NCI-H226 (cell line): Measurements from ENCODE around the gene ALOX12.

Experiments
- DNase-seq: peaks from one replicate; pipeline ENCODE4 v3.0.0-alpha.2; 2015

The ALOX12 gene

DNA sequence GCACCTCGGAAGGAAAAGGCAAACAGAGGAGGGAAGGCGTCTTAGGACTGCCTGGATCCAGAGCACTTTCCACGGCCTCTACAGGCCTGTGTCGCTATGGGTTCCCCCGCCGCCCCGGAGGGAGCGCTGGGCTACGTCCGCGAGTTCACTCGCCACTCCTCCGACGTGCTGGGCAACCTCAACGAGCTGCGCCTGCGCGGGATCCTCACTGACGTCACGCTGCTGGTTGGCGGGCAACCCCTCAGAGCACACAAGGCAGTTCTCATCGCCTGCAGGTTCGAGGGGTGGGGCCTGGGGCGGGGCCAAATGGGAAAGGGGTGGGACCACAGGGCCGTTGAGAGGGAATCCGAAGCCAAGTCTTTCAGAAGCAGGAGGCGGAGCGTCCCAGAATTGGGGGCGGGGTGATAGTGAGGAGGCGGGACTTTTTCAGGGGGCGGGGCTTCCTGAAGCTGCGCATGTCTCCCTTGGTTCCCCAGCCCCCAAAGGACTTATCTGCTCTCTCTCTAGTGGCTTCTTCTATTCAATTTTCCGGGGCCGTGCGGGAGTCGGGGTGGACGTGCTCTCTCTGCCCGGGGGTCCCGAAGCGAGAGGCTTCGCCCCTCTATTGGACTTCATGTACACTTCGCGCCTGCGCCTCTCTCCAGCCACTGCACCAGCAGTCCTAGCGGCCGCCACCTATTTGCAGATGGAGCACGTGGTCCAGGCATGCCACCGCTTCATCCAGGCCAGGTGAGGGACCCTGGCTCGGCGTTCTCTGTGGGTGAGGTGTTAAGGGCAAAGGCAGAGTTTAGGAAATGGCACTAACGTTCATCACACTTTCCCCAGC, 27.9 kb downstream of the ALOX12 start:
- peak; percentile 76 for DNase-seq

DNA sequence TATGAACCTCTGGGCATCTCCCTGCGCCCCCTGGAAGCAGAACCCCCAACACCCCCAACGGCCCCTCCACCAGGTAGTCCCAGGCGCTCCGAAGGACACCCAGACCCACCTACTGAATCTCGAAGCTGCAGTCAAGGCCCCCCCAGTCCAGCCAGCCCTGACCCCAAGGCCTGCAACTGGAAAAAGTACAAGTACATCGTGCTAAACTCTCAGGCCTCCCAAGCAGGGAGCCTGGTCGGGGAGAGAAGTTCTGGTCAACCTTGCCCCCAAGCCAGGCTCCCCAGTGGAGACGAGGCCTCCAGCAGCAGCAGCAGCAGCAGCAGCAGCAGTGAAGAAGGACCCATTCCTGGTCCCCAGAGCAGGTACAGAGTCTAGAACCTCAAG, 28.5 kb downstream of the ALOX12 start:
- no peak for DNase-seq

DNA sequence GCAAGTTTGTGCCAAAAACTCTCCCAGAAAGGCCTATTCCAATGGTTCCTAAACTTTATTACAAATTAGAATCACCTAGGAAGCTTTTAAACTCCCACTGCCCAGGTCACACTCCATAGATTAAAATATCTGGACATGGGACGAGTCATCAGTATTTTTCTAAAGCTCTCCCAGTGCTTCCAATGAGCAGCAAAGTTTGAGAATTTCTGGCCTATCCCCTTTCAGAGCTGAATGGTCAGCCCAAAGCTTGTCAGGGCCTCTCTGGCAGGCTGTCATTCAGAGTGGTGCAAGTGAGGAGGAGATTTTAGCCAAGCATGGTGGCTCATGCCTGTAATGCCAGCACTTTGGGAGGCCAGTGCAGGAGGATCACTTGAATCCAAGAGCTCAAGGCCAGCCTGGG, 29.4 kb downstream of the ALOX12 start:
- peak; percentile 44 for DNase-seq

DNA sequence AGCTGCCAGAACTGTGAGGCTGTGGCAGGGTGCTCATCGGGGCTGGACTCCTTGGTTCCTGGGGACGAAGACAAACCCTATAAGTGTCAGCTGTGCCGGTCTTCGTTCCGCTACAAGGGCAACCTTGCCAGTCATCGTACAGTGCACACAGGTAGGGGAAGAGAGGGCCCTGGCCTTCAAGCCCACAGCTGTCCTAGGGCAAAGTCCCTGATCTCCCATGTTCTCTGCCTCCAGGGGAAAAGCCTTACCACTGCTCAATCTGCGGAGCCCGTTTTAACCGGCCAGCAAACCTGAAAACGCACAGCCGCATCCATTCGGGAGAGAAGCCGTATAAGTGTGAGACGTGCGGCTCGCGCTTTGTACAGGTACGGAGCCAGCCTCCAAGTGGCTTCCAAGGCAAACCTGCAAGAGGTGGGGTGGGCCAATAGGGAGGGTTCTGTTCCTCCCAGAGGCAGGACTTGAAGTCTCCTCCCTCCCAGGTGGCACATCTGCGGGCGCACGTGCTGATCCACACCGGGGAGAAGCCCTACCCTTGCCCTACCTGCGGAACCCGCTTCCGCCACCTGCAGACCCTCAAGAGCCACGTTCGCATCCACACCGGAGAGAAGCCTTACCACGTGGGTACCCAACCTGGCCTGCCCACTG, 30.7 kb downstream of the ALOX12 start:
- no peak for DNase-seq

DNA sequence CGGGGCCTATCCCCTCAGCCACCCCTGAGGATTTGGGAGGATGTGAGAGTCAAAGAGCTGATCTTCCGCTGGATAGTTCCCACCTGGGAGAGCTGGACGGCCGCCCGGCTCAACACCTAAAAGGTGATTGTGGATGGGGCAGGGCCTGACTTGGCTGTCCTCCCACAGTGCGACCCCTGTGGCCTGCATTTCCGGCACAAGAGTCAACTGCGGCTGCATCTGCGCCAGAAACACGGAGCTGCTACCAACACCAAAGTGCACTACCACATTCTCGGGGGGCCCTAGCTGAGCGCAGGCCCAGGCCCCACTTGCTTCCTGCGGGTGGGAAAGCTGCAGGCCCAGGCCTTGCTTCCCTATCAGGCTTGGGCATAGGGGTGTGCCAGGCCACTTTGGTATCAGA, 31.5 kb downstream of the ALOX12 start:
- DNase-seq = no peak

DNA sequence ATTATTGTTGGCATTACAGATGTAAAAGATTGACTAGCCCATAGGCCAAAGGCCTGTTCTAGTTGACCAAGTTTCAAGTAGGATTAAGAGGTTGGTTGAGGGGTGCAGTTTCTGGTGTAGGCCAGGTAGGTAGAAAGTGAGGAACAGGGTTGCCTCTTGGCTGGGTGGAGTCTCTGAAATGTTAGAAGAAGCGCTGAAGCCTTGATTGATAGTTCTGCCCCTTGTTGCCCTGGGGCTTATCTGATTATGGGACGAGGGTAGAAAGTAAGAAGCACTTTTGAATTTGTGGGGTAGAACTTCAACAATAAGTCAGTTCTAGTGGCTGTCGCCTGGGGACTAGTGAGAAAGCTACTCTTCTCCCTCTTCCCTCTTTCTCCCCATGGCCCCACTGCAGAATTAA, 33.2 kb downstream of the ALOX12 start:
- no peak for DNase-seq

DNA sequence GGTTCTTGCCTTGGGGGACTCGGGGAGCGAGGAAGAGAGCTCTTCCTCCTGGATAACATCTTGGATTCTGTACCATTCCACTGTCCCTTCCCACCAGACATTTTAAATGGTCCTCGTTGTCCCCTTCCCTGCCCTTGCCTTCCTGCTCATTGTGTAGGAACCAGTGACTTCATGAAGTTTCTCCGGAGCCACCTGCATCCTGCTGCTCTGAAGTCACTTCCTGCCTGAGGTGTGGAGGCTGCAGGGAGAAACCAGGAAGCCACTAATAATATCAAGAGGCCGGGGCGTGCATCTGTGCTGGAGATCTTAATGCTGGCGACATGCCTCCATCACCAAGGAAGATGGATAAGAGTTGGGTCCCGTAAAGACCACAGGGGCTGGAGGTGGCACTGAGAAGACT, 33.8 kb downstream of the ALOX12 start:
- no peak for DNase-seq

DNA sequence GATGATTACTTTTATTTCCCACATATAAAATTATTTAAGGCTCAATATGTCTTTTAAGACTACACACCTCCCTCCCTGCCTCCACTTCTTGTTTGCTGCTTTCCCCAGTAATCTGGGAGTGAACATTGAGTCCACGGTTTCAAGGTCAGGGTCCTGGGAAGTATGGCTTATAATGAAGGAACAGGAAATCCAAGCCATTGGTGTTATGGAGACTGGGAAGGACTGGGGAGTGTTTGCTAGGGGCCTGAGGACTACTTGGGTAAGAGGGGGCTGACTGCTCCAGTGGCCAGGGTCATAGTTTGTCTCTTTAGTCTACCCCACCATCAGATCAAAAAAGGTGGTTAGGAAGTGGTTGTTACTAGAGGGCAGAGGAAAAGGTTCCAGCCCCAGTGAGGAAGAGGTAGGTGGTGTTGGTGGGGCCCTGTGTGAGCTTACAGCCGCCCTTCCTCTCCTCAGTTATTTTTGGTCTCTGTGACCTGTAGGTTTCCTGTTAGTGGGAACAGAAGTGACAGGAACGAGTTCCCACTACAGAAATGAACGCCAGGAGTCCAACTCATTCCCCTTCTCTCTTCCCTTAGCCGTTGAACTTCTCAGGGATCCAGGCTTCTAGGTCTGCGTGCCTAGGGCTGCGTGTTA, 39.2 kb downstream of the ALOX12 start:
- no peak for DNase-seq

DNA sequence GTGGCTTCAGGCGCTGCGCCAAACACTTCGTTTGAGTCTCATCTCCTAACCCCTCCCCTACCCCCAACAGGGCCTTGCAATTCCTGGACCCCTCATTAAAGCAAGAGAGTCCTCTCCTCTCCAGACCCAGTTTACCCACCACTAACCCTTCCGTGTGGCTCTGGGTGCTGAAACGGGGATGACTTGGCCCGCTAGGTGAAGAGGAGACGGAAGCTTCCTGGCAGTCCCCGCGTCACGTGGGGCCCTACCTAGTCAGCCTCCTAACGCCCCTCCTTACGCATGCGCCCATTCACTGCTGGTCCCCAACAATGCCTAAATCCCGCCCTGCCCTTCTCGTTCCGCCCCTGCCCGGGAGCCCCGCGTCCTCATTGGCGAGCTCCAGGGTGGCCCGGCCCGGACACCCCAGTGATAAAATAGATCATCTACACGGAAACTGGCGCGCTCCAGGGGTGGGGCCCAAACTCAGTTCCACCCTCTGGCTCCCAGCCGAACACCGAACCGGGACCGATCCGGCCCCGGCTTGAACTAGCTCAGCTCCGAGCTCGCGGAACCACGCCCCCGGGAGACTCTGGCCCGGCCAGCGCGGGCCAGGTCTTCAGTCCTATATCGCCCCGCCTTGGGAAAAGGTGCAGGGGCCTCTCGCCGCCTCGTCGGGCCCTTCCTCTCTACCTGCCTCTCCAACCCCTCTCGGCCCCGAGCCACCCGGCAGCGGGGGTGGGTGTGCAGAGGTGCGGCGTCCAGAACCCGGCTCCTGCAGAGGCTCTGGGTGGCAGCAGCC, 39.9 kb downstream of the ALOX12 start, which contains the start of gene SLC16A13:
Gene SLC16A13 (plus strand): TSS at position 425 of the 778 bp plus-strand sequence. CDS start 368 bp downstream, outside the sequence.
- DNase-seq = peak; percentile 95

DNA sequence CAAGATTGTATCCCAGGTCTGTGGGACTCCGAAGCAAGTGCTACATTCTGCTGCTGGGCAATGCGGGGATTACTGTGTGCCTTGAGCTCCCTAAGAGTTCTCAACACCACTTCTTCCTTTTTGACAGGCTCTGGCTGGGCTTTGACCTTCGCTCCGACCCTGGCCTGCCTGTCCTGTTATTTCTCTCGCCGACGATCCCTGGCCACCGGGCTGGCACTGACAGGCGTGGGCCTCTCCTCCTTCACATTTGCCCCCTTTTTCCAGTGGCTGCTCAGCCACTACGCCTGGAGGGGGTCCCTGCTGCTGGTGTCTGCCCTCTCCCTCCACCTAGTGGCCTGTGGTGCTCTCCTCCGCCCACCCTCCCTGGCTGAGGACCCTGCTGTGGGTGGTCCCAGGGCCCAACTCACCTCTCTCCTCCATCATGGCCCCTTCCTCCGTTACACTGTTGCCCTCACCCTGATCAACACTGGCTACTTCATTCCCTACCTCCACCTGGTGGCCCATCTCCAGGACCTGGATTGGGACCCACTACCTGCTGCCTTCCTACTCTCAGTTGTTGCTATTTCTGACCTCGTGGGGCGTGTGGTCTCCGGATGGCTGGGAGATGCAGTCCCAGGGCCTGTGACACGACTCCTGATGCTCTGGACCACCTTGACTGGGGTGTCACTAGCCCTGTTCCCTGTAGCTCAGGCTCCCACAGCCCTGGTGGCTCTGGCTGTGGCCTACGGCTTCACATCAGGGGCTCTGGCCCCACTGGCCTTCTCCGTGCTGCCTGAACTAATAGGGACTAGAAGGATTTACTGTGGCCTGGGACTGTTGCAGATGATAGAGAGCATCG, 42.4 kb downstream of the ALOX12 start:
- DNase-seq = no peak

DNA sequence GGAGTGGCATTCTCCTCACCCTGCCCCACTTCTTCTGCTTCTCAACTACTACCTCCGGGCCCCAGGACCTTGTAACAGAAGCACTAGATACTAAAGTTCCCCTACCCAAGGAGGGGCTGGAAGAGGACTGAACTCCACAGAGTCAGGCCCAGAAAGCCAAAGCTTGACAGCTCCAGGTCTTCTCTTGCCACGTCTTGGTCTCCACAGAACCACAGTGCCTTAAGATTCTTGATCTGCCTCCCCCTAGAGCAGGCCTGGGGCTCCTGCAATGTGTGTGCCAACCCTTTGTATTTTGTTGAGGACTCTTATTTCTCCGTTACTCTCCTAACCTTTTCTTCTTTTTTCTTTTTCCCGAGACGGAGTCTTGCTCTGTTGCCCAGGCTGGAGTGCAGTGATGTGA, 44.0 kb downstream of the ALOX12 start:
- no peak for DNase-seq

DNA sequence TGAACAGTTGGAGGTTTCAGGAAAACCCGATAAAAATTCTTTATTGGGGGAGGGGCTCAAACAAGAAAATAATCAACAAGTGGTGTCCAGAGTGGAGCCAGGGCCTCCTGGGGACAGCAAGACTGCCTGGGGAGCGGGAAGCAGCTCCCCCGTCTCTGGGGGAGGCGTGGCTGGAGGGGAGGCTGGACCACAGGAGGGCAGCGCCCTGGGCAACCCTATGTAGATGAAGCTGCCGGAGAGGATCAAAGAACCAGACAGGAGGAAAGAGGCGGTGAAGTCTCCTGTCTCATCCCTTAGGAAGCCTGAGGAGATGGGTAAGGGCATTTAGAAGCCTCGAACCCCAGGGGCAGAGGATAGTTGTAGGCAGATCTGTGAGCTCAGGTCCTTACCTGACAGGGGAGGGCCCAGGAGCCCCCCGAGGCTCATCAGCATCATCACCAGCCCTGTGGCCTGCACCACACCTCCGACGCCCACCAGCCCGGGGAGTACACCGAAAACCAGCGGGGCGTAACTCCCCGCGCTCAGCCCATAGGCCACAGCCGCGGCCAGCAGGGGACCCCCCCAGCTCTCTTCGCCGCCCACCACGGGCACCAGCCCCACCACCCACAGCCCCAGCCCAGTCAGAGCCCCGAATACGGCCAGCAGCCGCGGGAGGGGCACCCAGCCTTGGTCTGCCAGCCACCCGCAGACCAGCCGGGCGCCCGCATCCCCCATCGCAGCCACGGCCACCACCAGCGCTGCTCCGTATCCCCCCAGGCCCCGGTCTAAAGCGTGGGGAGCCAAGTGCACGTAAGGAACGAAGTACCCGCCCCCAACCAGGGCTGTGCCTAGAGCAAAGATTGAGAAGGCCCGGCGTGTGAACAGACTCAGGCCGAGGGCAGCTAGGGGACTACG, 46.0 kb downstream of the ALOX12 start:
- DNase-seq = no peak

DNA sequence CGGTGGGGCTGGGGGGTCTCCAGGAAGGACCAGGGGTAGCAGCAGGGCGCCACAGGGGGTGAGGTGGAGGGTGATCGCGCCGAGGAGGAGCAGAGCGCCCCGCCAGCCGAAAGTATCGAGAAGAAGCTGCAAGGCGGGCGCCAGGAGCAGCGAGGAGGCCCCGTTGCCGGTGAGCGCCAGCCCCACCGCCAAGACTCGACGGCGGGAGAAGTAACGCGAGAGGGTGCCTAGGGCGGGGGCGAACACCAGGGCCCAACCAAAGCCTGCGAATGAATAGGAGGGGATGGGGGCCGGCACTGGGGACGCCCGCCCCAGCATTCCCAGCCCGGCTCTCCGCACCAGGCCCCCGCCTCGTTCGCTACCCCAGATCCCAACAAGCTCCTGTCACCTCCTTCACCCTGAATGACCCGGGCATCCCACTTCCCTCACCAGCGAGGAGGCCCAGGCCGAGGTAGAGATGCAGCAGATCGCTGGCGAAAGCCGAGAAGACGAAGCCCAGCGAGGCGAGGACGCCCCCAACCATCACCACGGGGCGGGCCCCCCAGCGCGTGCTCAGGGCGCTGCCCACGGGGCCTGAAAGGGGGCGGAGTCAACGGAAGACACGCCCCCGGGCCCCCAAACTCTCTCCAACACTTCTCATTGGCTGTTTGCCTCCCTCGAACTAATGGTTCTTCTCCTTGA, 46.8 kb downstream of the ALOX12 start:
- no peak for DNase-seq

DNA sequence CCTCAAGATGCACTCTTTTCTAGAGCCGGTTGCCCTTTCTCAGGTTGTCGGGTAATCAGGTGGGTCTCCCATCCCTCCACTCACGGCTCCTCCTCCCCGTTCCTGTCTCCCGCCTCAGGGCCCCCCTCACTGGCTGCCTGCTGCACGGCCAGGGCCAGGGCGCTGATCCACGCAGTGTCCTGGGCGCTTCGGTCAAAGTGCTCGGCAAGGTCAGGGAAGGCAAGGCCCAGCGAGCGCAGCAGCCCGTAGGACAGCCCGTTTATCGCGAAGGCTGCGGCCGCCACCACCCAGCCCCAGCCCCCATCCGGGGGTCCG, 47.3 kb downstream of the ALOX12 start:
- no peak for DNase-seq

DNA sequence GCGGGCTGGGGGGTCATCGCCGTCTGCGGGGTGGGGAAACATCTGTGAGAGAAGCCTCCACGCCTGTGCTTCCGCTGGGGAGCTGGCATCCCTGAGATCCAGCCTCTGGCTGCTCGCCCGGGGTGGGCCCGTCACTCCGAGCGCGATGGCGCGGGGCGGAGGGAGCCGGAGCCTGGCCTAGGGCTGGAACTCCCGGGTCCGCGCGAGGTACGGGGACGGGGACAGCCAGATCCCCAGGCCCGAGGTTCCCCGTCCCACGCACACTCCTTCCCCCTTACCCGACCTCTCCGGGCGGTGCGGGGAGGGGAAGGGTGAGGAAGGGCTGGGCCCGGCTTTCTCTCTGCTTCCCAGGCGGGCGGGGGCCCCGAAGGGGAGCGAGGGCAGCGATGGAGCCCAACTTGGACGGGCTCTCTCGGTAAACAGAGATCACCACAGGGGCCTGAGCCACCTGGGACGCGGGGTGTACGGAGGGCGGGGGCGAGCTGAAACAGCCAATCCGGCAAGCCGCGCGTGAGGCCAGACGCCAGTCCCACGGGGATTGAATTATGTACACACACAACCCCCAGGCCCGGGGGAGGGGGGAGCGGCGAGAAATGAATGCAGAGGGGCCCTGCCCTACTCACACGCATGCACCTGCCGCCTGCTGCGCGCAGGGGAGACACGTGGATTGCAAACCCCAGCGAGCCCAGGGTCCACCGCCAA, 47.8 kb downstream of the ALOX12 start, which contains the start of gene SLC16A11:
Gene SLC16A11 (minus strand): TSS at position 596 of the 702 bp plus-strand sequence. CDS start 579 bp downstream, at position 17.
- no peak for DNase-seq

DNA sequence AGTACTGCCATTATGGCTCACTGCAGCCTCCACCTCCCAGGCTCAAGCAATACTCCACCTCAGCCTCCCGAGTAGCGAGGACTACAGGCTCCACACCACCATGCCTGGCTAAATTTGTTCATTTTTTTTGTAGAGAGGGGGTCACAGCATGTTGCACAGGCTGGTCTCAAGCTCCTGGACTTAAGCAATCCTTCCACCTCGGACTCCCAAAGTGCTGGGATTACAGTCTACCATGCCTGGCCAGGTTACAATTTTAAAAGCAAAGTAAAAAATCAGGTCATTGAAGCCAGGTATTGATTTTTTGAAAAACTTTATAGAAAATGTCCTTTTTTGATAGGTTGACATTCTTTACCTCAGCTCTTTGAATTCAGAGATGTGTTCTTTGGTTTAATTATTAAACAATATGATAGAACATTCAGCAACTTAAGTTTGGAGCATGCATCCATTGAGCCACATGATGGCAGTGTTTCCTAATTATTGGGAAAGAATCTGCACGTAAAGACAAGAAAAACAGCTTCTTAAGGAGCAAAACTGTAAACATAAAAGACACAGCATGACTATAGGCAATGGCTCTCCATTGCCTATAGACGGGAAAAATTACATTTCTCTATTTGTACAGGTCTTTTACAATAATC, 49.8 kb downstream of the ALOX12 start:
- DNase-seq = peak; percentile 37

DNA sequence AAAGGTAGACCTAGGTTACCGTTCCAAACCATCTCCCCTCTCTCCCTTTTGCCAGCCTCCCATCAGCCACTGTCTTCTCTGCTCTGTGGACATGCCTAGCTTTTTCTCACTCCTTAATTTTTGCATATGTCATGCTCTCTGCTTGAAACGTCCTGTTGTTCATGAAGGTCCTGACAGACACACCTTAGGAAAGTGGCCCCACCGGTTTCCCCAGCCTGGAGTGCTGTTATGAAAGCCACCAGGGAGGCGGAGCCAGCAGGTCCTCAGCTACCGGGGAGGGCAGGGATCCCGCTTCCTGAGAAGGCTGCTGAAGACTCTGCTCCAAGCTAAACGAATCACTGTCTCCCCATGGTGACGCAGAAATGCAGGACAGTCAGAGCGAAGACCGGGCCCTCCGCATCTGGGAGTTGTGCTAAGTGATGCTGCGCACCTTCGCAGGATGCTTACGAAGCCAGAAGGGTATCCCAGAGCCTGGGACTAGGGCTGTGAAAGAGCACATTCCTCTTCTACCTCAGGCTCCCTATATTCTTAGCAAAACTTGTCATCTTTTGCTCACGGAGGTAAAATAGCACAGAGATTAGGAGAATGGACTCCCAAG, 50.4 kb downstream of the ALOX12 start:
- DNase-seq = no peak

DNA sequence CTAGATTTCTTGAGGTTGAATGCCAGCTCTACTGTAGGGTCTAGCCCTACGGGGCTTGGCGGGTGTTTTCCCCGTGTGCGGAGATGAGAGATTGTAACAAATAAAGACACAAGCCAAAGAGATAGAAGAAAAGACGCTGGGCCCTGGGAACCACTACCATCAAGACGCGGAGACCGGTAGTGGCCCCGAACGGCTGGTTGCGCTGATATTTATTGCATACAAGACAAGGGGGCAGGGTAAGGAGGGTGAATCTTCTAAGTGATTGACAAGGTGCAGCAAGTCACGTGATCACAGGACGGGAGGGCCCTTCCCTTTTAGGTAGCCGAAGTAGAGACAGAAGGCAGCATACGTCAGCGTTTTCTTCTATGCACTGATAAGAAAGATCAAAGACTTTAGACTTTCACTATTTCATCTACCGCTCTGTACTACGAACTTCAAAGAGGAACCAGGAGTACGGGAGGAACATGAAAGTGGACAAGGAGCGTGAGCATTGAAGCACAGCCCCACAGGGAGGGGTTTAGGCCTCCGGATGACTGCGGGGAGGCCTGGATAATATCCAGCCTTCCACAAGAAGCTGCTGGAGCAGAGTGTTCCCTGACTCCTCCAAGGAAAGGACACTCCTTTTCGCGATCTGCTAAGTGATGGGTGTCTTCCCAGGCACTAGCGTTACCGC, 51.0 kb downstream of the ALOX12 start:
- DNase-seq = peak; percentile 31
